CD4-positive, alpha-beta T cell treated with Interleukin-15 for 4 hours (primary cell): ENCODE data around the gene RAB36.

Source experiments
- DNase-seq: peaks from one replicate; pipeline ENCODE4 v3.0.0-alpha.2; 2020; ENCODE audit warnings: low spot score

Gene RAB36

GRCh38 chr22:23144932-23145877, at the start of gene RAB36:
TSS of gene RAB36 (plus strand) at chr22:23145477. CDS start at chr22:23146617, 1,140 bp downstream.
- peak; percentile 98 for DNase-seq

GRCh38 chr22:23095733-23096342, 49.4 kb upstream of the RAB36 start:
- DNase-seq, result no peak

DNA sequence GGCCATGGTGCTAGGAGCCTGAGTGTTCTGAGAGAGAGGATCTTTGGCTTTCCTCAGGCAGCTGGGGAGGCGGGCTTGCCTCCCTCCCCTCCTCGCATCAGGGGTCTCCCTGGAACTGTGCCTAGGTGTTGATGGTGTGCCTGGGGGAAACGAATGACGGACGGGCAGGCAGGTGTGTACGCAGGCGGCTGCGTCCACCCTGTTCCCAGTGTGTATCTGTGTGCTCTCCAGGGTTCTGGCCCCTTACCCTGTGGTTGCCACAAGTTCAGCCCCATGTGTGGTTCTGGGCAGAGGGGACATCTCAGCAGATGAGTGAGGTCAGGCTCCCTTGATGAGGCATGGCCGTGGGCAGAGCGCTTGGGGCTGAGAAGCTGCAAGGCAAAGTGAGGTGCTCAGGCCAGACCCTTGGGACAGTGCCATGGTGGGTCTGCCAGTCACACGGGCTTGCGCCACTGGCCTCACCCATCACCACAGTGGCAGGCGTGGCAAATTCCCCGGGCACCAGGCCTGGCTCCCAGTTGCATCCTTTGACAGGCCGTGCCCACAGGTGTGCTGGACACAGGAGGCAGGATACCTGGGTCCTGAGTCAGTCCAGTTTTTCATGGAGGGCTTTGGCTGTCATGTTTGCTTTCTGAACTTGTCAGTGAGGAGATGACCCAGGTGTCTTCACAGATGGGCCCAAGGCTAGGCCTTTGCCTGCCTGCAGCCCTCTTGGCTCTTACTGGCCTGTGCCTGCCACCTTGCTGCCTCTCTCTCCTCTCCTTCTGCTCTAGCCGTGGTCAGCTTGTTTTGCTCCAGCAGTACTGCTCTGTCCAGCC, 47.7 kb upstream of the RAB36 start:
- no peak for DNase-seq

DNA sequence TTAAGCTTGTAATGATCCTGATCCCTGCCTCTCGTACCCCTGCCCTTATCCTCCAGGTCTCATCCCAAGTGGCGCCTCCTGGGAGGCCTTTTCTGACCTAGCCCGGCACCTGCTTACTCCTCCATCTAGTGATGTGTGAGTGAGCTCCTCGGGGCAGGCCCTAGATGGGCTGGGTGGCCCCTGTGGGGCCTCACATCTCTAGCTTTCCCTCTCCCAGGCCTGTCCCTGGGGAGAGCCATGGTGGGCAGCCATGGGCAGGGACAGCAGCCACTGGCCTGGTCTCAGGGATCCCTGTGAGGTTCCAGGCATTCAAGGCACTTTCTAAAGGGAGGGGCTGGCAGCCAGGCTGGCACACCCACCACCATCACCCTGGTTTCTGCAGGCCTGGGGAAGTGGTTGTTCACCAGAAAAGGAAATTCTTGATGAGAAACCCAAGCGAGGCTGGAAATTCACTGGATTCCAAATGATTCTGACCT, 47.0 kb upstream of the RAB36 start:
- DNase-seq, result no peak

- no peak for DNase-seq
These were observed 46.4 kb upstream of the RAB36 start for GRCh38 chr22:23098718-23099530.

- DNase-seq, result no peak
These were observed 45.8 kb upstream of the RAB36 start for GRCh38 chr22:23099531-23099804.

GRCh38 chr22:23100124-23100801, 45.0 kb upstream of the RAB36 start:
- DNase-seq, result no peak

DNA sequence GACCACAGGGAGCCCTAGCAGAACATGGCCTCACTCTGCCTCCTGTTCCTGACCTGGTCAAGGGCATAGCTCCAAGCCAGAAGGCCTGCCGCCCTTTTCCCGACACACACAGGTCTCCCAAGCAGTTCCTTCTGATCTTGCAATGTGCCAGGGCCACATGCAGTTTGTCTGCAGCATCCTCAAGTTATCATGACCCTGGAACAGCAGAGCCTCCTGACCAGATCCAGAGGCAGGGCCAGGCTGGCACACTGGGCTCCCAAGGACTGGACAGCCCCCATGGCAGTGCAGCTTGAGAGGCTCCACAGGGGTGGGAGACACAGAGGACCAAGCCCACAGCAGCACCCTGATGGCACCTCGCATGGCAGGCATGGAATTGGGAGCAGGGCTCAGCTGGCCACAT, 43.8 kb upstream of the RAB36 start:
- DNase-seq, result no peak

DNA sequence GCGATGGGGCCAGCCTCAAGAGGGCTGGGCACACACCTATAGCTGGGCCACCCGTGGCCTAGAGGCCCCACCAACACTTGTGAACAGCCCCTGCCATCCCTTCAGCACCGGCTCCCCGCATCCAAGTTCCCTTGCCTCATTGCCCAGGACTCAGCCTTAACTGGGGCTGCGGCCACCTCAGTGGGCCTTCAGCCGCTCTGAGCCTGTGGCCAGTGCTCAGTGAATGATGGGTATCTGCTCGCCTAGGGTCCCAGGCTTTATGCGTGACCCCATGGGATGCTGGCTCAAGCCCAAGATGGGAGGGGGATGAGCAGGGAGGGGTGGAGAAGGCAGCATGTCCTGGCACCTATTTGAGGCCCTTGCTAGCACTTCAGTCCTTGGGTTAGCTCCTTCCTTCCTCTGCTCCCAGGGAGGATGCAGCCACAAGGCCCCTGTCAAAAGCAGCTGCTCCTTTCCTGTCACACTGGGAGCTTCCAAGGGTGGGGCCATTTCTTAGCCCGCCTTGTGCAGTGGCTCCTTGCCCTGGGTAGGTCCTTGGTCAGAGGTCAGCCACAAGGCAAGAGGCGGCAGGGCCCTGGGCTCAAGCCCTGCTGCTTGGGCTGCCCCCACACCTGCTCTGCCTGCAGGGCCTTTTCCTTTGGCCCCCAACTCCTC, 43.1 kb upstream of the RAB36 start:
- DNase-seq, result no peak

DNA sequence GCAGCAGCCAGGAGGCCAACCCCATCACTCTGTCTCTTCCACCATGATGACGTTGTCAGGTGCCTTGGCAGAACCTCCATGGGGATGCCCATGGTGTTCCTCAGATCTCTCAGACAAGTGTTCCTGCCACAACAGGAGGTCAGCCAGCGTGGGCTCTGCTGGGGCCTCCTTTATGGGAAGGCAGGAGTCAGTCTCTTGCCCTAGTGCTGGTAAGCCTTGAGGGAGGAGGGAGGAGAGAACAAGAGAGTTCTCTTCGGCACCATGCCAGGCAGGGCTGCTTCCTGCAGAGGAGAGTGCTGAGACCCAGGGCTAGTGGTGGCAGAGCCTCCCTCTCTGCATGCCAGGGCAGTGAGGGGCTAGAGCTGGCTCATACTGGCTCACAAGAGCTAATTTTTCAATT, 42.5 kb upstream of the RAB36 start:
- DNase-seq, result no peak

DNA sequence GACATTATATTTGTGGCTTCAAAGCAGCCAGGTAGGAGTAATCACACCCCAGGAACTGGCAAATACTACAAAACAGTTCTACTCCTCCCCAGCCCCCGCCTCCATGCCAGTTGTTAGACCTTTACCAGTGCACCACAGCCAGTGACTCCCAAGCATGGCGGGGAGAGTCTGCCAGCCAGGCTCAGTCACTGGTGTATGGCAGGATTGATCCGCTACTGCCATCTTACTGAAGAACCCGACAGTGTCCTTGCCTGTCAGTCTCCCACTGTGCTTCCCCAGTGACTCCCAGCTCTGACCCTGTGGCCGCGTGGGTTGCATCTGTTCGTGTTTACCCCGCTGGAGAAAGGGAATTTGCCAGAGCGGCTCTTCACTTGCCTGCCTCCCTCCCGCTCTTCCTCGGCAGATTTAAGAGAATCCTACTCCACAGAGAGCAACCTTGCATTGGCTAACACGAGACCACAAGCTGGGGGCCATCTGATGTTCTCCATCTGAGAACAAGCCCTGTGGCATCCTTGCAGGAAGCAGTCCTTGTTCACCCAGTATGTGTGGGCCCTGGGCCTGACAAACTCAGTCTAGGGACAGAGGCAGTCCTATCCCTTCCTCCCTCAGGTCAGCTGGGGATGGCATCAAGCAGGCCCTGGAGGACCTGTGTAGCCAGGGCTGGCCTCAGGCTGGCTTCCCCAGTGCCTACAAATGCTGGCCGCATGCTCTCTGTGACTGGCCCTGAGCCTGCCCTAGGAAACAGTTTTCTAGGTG, 41.9 kb upstream of the RAB36 start:
- no peak for DNase-seq

DNA sequence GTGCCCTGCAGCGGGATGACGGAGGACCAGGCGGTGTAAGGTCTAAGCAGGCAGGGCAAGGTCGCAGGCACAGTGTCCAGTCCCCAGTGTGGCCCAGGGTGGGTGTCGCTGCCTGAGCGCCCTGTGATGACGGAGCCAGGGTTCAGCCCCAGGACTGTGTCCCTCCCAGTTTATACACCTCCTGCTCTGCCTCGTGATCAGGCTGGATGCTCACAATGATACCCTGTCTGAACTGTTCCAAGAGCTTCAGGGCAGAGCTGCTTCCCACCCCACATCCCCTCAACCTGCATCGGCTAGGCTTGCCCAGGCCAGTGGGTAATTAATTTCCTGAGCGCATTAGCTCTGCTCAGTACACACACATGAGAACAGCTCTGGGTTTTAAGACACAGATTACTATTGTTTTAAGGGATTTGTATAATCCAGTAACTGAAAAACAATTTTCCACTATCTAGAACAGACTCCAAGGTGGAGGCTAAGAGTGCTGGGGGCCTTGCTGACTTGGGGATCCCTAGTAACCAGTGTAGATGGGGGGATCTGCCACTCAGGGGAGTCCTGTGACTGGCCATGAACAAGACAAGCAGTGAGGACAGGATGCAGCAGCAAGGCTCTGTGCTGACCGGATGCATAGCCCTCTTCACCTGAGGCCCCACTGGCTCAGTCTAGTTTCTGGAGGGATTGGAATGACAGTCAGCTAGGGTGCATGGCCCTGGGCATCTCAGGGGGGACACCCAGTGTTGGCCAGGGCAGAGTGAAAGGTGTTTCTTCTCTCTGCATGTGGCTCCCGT, 40.9 kb upstream of the RAB36 start:
- DNase-seq, result no peak

- no peak for DNase-seq
These were observed 40.0 kb upstream of the RAB36 start for GRCh38 chr22:23105304-23105703.

DNA sequence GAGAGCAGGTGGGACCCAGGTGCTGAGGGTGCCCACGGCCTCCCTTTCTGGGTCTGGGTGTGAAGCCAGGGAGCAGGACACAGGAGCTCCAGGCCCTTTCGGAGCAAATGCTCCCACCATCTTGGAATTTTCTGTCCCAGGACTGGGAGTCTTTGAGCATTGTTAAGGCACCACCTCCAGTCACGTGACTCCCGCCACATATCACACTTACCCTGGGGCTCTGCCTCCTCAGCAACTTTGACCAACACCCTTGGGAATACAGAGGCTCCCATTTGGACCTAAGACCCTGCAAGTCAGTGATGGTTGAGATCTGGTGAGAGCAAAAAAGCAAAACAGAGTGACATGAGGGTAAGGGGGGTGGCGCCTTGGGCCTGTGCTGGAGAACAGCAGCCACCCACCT, 39.4 kb upstream of the RAB36 start:
- DNase-seq, result no peak

GRCh38 chr22:23106344-23106743, 38.9 kb upstream of the RAB36 start:
- no peak for DNase-seq

- no peak for DNase-seq
These were observed 38.3 kb upstream of the RAB36 start for GRCh38 chr22:23106906-23107367.

DNA sequence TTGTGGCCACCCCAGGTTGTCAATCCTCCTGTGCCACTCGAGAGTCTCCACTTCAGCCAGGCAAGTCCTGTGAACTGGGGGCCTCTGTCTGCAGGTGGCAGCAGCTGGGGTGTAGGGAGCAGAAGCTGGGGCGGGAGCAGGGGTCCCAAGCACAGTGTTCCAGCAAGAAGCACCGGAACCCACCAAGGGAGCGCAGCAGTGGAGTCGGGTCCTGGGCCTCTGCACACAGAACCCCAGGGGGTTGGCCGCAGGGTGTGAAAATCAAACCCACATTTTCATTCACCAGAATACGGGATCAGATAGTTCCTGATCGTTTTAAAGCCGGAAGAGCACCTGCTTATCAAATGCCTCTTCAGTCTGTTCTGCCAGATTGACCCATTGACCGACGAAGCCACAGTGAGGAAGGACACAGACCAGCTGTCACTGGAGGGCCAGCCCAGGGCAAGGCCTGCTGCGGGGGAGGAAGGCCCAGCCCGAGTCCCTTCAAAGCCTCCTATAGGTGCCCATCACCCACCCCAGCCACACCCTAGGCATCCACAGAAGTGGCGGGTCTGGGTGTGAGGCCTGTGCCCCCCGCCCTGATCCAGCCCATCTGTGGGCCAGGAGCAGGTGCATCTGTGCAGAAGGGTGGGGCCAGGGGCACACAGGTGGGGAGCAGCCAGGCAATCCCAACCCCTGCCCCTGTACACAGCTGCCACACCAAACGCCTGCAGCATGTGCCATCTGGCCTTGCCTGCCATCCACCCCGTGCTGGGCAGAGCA, 37.6 kb upstream of the RAB36 start:
- no peak for DNase-seq
